C4-2B (cell line): ENCODE results near the gene BCAR3.

Source experiments
- CTCF ChIP-seq: fragments of 450-650 bp; conservative IDR thresholded peaks from 2 replicates; pipeline ENCODE4 v1.5.1; 2017; ENCODE audit warnings: mild to moderate bottlenecking
- ZFX ChIP-seq: fragments of 450-650 bp; IDR thresholded peaks from 2 replicates; pipeline ENCODE4 v1.6.1; 2017

DNA sequence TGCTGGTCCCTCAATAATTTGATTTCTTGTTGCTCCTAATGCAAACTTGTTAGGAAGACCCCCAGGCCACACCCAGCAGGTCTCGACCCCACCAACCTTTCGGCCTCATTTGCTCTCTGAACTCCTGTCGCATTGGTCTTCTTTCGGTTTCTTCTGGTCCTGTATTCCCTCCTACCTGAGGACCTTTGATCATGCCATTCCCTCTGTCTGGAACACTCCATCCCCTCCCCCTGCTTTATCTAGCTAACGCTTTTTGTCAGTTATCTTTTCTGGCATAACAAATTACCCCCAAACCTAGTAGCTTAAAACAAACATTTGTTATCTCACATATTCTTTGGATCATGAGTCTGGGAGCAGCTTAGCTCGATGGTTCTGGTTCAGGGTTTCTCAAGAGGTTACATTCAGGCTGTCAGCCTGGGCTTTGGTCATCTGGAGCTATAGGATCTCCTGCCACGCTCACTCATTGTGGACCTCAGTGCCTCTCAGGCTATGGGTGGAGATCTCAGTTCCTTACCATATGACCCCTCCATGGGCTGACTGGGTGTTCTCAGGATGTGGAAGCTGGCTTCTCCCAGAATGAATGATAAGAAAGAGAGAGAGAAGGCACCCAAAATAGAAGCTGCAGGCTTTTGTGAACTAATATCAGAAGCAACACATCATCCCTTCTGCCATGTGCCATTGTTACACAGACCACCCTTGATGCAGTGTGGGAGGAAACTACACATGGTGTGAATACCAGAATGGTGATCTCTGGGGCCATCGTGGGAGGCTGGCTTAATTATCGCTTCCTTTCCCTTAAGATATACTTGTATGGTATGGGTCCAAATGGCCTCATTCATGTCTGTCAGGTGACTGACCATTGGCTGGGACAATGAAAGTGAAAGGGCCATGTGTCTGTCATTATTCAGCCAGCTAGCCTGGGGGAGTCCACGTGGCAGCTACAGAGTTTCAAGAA lies 29.1 kb upstream of the BCAR3 start:
- TF ChIP-seq CTCF = no peak
- TF ChIP-seq ZFX = no peak
